Measurements from ENCODE around the gene DSP.

The DSP gene, protein sequence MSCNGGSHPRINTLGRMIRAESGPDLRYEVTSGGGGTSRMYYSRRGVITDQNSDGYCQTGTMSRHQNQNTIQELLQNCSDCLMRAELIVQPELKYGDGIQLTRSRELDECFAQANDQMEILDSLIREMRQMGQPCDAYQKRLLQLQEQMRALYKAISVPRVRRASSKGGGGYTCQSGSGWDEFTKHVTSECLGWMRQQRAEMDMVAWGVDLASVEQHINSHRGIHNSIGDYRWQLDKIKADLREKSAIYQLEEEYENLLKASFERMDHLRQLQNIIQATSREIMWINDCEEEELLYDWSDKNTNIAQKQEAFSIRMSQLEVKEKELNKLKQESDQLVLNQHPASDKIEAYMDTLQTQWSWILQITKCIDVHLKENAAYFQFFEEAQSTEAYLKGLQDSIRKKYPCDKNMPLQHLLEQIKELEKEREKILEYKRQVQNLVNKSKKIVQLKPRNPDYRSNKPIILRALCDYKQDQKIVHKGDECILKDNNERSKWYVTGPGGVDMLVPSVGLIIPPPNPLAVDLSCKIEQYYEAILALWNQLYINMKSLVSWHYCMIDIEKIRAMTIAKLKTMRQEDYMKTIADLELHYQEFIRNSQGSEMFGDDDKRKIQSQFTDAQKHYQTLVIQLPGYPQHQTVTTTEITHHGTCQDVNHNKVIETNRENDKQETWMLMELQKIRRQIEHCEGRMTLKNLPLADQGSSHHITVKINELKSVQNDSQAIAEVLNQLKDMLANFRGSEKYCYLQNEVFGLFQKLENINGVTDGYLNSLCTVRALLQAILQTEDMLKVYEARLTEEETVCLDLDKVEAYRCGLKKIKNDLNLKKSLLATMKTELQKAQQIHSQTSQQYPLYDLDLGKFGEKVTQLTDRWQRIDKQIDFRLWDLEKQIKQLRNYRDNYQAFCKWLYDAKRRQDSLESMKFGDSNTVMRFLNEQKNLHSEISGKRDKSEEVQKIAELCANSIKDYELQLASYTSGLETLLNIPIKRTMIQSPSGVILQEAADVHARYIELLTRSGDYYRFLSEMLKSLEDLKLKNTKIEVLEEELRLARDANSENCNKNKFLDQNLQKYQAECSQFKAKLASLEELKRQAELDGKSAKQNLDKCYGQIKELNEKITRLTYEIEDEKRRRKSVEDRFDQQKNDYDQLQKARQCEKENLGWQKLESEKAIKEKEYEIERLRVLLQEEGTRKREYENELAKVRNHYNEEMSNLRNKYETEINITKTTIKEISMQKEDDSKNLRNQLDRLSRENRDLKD (N-terminal part only)

DNA sequence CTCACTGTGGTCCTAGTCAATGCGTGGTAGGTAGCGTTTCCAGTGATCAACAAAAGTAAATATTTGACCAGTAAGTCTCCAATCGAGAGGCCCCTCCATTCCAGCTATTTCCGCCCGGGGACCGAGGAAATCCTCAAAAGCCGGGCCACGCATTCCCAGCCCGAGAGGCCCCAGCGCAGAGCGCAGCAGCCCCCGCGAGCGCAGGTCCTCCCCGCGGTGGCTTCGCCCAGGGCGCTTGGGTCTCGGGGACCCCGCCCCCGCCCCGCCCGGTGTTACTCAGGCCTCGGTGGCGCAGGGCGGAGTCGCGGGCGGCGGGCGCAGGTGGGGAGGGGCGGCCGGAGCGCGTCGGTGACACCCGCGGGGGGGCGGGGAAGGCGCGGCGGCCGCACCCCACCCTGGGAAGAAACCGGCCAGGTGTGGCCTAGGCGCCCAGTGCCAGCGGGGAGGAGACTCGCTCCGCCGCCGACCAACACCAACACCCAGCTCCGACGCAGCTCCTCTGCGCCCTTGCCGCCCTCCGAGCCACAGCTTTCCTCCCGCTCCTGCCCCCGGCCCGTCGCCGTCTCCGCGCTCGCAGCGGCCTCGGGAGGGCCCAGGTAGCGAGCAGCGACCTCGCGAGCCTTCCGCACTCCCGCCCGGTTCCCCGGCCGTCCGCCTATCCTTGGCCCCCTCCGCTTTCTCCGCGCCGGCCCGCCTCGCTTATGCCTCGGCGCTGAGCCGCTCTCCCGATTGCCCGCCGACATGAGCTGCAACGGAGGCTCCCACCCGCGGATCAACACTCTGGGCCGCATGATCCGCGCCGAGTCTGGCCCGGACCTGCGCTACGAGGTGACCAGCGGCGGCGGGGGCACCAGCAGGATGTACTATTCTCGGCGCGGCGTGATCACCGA, at the start of gene DSP:
Gene DSP (plus strand): TSS at position 497 of the 890 bp plus-strand sequence. CDS start 245 bp downstream, at position 742.
- peak; percentile 49 for DNase-seq (ENCODE audit: low spot score)

DNA sequence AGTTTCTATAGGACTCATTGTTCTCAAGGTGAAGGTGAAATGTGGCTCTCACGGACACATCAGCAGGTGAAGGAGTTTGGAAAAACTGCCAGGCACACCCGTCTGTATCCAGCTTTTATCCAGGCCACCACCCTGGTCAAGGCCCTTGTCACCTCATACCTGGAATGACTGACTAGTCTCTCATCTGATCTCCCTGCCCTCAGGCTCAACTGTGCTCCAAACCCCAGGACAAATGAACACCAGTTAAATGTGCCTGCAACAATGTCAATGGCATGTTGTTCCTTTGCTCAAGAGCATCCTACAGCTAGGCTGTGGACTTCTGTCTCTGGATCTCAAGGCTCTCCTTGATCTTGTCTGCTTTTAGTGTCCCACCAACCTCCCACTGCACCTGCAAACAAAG, 47.6 kb upstream of the DSP start:
- no peak for DNase-seq (ENCODE audit: low spot score)

- no peak for DNase-seq (ENCODE audit: low spot score)
Measured at GRCh38 chr6:7494638-7495037, 46.8 kb upstream of the DSP start.

- no peak for DNase-seq (ENCODE audit: low spot score)
Measured at GRCh38 chr6:7496266-7496875, 45.1 kb upstream of the DSP start.

GRCh38 chr6:7500752-7501282, 40.7 kb upstream of the DSP start:
- DNase-seq (ENCODE audit: low spot score): no peak

GRCh38 chr6:7502743-7503142, 38.7 kb upstream of the DSP start:
- DNase-seq (ENCODE audit: low spot score): no peak

GRCh38 chr6:7504041-7504440, 37.4 kb upstream of the DSP start:
- no peak for DNase-seq (ENCODE audit: low spot score)

- peak; percentile 77 for DNase-seq (ENCODE audit: low spot score)
Measured at GRCh38 chr6:7505189-7505699, 36.2 kb upstream of the DSP start.

- no peak for DNase-seq (ENCODE audit: low spot score)
Measured at GRCh38 chr6:7507600-7507999, 33.9 kb upstream of the DSP start.

GRCh38 chr6:7512320-7512719, 29.2 kb upstream of the DSP start:
- no peak for DNase-seq (ENCODE audit: low spot score)

DNA sequence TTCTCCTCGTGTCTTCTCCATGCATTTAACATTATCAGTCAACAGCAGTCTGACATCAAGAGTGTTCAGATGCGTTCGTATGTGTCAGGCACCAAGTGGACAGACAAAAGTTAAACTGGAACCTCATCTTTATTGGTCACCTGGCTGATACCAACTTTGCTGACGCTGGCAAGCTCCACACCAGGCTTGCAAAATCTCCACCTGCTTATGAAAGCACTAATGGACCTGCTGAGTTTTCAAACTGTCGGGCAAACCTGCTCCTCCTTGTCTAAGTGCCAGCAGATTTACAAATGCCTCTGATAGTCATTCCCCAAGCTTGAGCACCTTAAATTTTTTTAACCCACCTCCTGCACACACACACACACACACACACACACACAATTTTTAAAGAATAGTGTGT, 27.9 kb upstream of the DSP start:
- DNase-seq (ENCODE audit: low spot score): no peak

DNA sequence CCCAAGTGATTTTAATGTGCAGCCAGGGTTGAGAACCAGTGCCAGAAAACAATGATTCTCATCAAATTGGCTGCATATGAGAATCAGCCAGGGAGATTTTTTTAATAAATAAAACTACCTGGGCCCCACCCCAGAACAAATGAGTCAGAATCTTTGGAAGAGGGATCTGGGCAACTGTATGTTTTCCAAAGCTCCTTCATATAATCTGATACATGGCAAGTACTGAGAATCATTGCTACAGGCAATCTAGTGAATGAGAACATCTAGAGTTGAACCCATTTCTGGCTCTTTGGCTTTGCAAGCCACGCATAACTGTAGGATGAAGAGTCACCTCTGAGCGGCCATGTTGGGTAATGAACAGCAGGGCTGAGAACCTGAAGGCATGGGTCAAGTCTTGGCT, 26.1 kb upstream of the DSP start:
- no peak for DNase-seq (ENCODE audit: low spot score)

GRCh38 chr6:7518877-7519276, 22.6 kb upstream of the DSP start:
- no peak for DNase-seq (ENCODE audit: low spot score)

DNA sequence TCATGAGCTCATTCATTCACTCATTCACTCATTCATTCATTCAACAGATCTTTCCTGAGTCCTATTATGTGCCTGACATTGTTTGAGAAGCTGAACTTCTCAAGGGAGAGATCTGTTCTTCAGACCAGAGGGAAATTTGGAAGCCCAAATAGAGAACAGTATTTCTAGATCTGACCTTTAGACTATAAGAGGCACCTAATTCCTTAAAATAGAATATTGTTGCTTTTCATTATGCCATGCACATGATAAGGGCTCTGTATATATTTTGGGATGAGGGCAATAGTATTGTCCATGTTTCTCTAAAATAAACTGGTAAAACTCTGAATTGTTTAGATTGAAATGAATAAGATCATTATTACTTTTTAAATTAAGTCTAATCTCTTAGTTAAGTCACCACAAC, 18.6 kb upstream of the DSP start:
- DNase-seq (ENCODE audit: low spot score): no peak

GRCh38 chr6:7523922-7524321, 17.5 kb upstream of the DSP start:
- DNase-seq (ENCODE audit: low spot score): no peak

- DNase-seq (ENCODE audit: low spot score): no peak
Measured at GRCh38 chr6:7526755-7527154, 14.7 kb upstream of the DSP start.

- no peak for DNase-seq (ENCODE audit: low spot score)
Measured at GRCh38 chr6:7528565-7528964, 12.9 kb upstream of the DSP start.

DNA sequence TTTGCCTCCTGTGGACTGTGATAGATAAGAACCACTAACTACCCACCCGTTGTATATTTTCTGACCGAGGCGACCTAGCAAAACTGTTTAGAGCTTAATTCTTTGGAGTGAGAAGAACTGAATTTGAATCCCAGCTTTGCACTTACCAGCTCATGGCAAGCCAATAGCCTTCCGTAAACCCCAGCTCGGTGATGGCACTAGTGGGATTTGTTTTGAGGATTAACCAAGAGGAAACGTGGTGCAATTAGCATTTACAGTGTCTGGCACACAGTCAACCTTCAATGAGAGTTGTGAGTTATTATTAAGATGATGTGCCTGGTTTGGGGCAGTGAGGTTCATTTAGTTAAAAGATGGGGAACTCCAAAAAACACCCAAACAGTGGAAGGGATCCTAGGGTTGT, 12.3 kb upstream of the DSP start:
- DNase-seq (ENCODE audit: low spot score): no peak

GRCh38 chr6:7532232-7532631, 9.2 kb upstream of the DSP start:
- DNase-seq (ENCODE audit: low spot score): no peak

GRCh38 chr6:7532821-7533220, 8.7 kb upstream of the DSP start:
- no peak for DNase-seq (ENCODE audit: low spot score)

Data from cerebellar cortex (tissue), 1 donor.